HEK293T (cell line): ENCODE data around the gene KLHL28.

Source experiments
- NFRKB ChIP-seq: fragments of 450-650 bp; IDR thresholded peaks from 2 replicates; pipeline ENCODE4 v1.6.1; 2016; ENCODE audit warnings: mild to moderate bottlenecking, moderate library complexity
- TARDBP ChIP-seq: fragments of 450-650 bp; IDR thresholded peaks from 2 replicates; pipeline ENCODE4 v1.6.1; 2016

GRCh38 chr14:44952391-44953110 lies 9.2 kb downstream of the KLHL28 start:
- no peak for TF ChIP-seq TARDBP
- TF ChIP-seq NFRKB = no peak
